Fibroblast of skin of abdomen (primary cell): ENCODE data around the gene CCDC191.

Experiments used
- DNase-seq: peaks from one replicate; pipeline ENCODE4 v3.0.0-alpha.2; 2013

CCDC191 gene

DNA sequence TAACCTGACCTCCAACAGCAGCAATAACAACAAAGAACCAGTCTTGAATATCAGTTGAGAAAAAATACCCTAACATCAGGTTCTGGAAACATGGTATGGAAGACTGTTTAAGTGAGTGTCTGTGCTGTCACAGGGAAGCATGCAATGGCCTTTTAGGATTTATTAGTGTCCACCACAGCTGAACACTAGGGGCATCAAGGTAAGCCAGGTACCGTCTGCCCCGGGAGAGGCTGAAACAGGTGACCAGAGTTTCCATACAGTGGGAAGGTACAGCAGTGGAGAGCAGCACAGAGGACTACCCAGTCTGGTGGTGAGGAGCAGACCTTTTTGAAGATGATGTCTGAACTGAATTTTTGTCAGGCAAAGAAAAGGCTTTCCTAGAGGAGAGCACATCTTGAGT, 90.2 kb downstream of the CCDC191 start:
- DNase-seq: no peak

DNA sequence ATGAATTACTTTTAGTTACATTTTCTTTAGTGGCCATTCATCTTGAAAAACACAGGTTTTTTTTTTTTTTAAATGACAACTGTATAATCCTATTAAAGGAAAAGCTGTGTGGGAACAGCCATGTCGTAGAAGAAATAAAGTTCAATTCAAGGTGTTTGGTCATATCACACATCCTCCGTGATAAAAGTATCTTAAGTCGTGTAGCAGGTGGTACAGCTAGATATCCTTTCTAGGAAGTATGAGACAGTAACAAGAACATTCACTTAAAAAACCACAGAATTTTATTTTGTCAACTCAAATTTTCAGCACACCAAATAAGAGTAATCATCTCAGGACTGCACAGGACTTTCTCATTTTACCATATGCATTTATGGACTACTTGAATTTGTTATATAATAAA, 92.4 kb downstream of the CCDC191 start:
- DNase-seq: no peak

DNA sequence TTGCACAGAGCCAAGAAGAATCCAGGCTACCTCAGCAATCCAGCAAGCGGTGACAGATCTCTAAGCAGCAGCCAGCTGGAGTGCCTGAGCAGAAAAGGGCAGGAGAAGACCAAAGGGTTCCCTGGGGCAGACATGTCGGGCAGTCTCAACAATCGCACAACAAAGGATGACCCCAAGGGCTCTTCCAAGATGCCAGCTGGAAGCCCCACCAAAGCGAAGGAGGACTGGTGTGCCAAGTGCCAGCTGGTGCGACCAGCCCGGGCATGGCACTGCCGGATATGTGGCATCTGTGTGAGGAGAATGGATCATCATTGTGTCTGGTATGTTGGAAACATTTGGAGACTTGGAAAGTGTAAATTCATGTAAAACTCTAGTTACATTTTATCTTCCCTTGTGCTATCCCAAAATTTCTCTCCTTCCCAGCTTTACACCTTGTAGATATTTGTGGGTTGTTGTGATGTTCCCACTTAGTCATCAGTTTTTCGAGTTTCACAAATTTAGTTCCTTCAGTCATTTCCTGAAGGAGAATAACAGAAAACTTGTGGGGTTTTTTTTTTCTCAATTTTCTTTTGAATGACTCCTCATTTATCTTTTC, 102.1 kb downstream of the CCDC191 start:
- no peak for DNase-seq

DNA sequence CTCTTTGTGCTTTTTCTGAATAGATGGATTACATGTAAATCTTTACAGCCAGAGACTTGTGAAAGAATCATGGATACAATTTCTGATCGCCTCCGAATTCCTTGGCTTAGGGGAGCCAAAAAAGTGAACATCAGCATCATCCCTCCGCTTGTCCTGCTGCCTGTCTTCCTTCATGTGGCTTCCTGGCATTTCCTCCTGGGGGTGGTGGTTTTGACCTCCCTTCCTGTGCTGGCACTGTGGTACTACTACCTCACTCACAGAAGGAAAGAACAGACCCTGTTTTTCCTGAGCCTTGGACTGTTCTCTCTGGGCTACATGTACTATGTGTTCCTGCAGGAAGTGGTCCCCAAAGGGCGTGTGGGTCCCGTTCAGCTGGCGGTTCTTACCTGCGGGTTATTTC, 102.6 kb downstream of the CCDC191 start:
- peak; percentile 1 for DNase-seq

DNA sequence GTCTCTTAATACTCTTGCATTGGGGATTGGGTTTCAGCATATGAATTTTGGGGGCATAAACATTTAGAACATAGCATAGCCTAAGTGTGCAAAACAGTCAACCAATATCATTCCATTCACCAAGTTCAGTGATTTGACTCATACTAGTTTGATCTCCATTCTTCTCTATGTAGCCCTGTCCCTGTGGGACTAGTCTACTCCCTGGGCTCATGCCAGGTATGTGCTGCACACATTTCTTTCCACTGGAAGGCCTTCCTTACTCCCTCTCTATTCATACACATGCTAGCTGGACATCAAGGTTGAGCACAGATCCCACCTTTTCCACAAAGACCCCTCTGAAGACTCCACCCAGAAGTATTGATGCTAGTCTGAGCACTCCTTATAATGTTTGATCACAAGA, 103.4 kb downstream of the CCDC191 start:
- peak; percentile 18 for DNase-seq

DNA sequence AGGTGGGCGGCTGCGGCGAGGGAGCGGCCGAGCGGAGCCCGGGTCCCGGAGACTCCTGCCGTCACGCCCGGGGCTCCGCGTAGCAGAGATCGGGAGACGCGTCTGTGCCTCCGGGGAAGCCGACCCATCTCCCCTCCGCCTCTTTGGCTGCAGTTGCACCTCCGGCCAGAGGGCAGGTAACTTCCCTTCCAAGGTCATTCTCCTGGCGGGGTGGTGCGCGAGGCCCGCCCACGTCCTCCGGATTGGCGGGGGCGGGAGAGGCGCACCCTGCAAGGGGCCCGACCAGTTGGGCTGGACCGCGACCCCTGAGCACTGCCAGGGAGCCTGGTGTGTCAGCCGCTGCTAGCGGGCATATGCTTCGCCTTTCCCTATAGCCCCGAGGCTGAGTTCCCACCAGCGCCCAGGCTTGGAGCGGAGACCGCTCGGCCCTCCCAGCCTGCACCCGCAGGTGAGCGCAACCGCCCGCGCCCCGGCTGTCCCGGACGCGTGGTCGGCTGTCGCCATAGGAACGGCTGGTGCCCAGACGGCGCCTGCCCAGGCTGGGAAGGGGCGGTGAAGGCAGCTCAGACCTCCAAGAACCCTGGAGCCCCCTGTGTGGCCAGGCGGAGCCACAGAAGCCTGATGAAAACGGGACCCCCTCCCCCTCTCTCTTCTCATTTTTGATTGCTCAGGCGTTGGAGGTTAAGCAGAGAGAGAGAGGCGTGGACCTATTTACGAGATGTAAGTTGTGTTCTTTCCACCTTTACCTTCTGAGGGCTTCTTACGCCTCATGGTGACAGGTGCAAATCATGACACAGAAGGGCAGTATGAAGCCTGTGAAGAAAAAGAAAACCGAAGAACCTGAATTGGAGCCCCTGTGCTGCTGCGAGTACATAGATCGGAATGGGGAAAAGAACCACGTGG, 108.1 kb downstream of the CCDC191 start:
- no peak for DNase-seq

DNA sequence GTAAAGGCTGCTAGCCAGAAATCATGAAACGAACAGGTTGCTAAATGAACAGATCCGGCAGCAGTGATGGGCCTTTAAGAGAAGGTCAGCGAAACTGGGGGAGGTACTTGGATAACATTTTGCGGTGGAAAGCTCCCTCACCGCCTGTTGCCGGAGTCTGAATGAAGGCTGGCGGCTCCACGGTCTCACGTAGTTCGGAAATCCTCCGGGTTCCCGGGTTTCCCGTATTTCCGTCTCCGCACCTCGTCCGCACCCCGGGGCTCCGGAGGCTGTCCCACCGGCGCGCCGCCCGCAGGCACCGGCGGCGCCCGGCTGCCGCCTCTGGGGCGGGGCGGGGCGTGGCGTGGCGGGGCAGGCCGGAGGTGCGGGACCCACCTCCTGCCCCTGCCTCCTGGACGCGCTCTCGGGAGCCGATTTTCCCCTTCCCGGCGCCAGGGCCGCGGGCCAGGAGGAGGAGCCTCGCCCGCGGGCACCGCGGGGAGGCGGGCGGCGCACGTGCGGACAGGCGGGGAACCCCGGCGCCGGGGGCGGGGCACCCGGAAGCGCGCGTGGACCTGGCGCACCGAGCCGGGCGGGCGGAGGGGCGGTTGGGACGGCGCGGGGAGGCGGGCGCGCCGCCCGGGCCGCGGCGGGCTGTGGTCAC, 108.8 kb downstream of the CCDC191 start, which contains the start of gene ZDHHC23:
Gene ZDHHC23, plus strand, starts transcription at position 642 of the 643 bp plus-strand sequence. CDS start 790 bp downstream, outside the sequence.
- DNase-seq: peak; percentile 34

DNA sequence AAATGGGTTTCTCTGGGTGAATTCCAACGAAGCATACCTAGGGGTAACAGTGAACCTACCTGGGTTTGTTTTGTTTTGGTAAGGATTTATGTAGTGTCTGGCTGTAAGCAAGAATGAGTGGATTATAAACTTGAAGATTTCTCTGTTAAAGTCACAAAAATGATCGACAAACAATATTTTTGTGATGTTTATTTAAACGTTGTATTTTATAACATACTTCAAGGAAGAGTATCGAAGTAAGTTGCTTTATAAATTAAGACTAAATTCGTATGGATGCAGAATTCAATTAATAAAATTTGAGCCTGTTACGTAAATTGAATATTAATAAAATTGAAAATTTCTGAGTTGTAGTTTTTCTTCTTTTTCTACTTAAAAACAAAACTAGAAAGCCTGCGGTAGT, 109.5 kb downstream of the CCDC191 start:
- no peak for DNase-seq

DNA sequence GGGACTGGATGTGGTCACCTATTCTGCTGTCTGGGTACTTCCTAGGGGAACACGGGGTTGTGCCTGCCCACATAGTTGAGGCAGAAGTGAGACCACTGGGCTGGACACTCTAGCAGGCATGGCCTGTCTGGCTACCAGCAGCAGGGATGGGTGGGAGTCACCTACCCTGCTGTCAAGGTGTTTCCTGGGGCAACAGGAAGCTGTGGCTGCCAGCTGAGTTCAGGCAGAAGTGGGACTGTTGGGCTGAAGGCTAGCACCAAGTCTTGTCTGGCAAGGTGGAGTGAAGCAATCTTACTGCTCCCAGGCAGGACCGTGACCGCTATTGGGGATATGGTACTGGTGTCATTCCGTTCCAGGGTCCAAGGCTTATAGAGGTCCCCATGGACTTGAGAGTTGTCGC, 128.8 kb downstream of the CCDC191 start:
- DNase-seq: no peak

DNA sequence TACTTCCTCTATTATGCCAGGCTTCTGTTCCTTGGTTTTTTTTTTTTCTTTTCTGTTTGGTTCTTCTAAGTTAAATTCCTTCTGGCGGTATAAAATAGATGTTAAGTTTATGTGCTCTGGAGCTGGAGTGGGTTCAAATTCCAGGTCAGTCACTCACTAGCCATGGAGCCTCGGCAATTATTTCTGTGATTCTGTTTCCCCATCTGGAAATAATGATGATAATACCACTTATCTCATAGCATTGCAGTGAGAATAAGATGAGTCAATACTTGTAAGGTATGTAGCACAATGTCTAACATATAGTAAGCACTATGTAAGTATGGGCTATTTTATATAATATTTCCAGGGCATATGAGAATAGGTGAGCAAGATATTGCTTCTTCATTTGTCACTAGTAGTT, 141.7 kb downstream of the CCDC191 start:
- DNase-seq: peak; percentile 95
